Mesendoderm (in vitro differentiated cells): ENCODE measurements around the gene ASF1A.

Source experiments
- DNase-seq: peaks from one replicate; pipeline ENCODE4 v3.0.0; 2013
- H2AK5ac ChIP-seq: 2 replicates; pipeline ENCODE4 v1.6.1; 2013; ENCODE audit warnings: low read length, inconsistent platforms
- H2BK120ac ChIP-seq: 2 replicates; pipeline ENCODE4 v1.6.1; 2013; ENCODE audit warnings: low read depth, mild to moderate bottlenecking, low read length, moderate library complexity, mixed read lengths
- H2BK15ac ChIP-seq: replicated peaks from 2 replicates; pipeline ENCODE4 v1.6.1; 2013; ENCODE audit warnings: low read depth, mild to moderate bottlenecking, moderate library complexity
- H2BK5ac ChIP-seq: 2 replicates; pipeline ENCODE4 v1.6.1; 2013; ENCODE audit warnings: low read length, inconsistent platforms
- H3K18ac ChIP-seq: 2 replicates; pipeline ENCODE4 v1.6.1; 2013; ENCODE audit warnings: mild to moderate bottlenecking, low read length, mixed read lengths
- H3K23ac ChIP-seq: one replicate; pipeline ENCODE4 v1.6.1; 2013; ENCODE audit warnings: low read length
- H3K27ac ChIP-seq: 2 replicates; pipeline ENCODE4 v1.5.1; 2013; ENCODE audit warnings: low read depth, mild to moderate bottlenecking, inconsistent platforms, low read length, moderate library complexity
- H3K27me3 ChIP-seq: 2 replicates; pipeline ENCODE4 v1.6.1; 2013; ENCODE audit warnings: low read length, control low read depth, mild to moderate bottlenecking, inconsistent platforms; ENCODE audit not compliant: insufficient read depth, poor library complexity
- H3K36me3 ChIP-seq: 2 replicates; pipeline ENCODE4 v1.6.1; 2013; ENCODE audit warnings: low read length, inconsistent platforms; ENCODE audit not compliant: control insufficient read depth, insufficient read depth
- H3K4ac ChIP-seq: one replicate; pipeline ENCODE4 v1.6.1; 2013; ENCODE audit warnings: low read depth, mild to moderate bottlenecking, low read length, moderate library complexity
- H3K4me1 ChIP-seq: 2 replicates; pipeline ENCODE4 v1.6.1; 2013; ENCODE audit warnings: low read depth, low read length, inconsistent platforms; ENCODE audit not compliant: control insufficient read depth
- H3K4me2 ChIP-seq: 2 replicates; pipeline ENCODE4 v1.6.1; 2013; ENCODE audit warnings: low read length
- H3K4me3 ChIP-seq: 2 replicates; pipeline ENCODE4 v1.5.1; 2013; ENCODE audit warnings: mild to moderate bottlenecking, low read length
- H3K56ac ChIP-seq: one replicate; pipeline ENCODE4 v1.6.1; 2013; ENCODE audit warnings: low read length
- H3K79me1 ChIP-seq: 2 replicates; pipeline ENCODE4 v1.6.1; 2013; ENCODE audit warnings: low read length, inconsistent platforms
- H3K79me2 ChIP-seq: 2 replicates; pipeline ENCODE4 v1.6.1; 2013; ENCODE audit warnings: mild to moderate bottlenecking, low read length; ENCODE audit not compliant: control insufficient read depth, insufficient read depth
- H3K9ac ChIP-seq: 2 replicates; pipeline ENCODE4 v1.6.1; 2013; ENCODE audit warnings: low read length, inconsistent platforms
- H4K5ac ChIP-seq: one replicate; pipeline ENCODE4 v1.6.1; 2013; ENCODE audit warnings: low read length
- H4K8ac ChIP-seq: one replicate; pipeline ENCODE4 v1.6.1; 2013; ENCODE audit warnings: low read depth, mild to moderate bottlenecking, control low read depth, low read length, moderate library complexity
- WGBS: extraction: QIAGEN DNeasy Blood & Tissue Kit; methylation state at CpG from one replicate; pipeline ENCODE4 v1.1.7; 2013; ENCODE audit warnings: low lambda C conversion rate, missing lambda C conversion rate; ENCODE audit not compliant: insufficient coverage; ENCODE audit errors: extremely low coverage; 5-methylcytosine and 5-hydroxymethylcytosine counted together

ASF1A gene

DNA sequence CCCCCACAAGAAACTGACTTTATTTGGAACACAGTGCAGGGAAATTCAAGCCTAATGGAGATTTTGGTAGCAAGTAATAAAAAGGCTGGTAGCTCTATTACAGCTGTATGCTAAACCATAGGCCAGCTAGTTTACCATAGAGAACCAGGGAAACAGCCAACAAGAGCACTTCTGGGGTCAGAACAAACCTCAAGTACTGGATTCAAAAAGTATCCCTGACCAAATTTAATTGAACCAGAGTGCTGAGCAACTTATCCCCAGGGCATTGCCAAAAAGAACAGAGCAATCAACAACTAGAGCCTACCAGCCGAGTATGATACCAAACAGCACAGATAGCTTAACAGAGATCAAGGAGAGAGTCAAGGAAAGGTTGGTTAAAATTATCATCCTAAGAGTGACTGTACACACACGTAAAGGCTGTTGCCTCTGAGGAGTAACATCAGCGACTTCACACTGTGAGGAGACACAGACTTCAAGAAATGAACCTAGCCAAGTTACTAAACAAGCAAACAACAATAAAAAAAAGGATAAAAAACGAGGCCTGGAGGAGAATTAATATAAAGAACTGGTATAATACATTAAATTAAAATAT lies 11.5 kb upstream of the ASF1A start:
- Histone ChIP-seq H4K5ac (no peak overlapping the region), H3K56ac (no peak overlapping the region), H3K79me2 (no peaks in the 10 kb centered on the region), H3K4me1 (peaks cover 3% of the 10 kb centered on the region), H3K27ac (no peak overlapping the region), H3K4ac (no peak overlapping the region), H2BK15ac (no peak overlapping the region), H2AK5ac (no peak overlapping the region), H3K27me3 (no peaks in the 10 kb centered on the region), H3K23ac (no peak overlapping the region), H3K9ac (no peak overlapping the region), H2BK5ac (no peak overlapping the region), H2BK120ac (no peak overlapping the region), H3K79me1 (peaks cover 2% of the 10 kb centered on the region), H3K36me3 (no peaks in the 10 kb centered on the region), H3K4me3 (no peak overlapping the region), H3K4me2 (no peak overlapping the region), H4K8ac (peak overlapping the region; percentile 39), H3K18ac (peak overlapping the region; percentile 62)
- no CpG with 5 or more reads among the region's 4 CpGs for WGBS
- no peak for DNase-seq

DNA sequence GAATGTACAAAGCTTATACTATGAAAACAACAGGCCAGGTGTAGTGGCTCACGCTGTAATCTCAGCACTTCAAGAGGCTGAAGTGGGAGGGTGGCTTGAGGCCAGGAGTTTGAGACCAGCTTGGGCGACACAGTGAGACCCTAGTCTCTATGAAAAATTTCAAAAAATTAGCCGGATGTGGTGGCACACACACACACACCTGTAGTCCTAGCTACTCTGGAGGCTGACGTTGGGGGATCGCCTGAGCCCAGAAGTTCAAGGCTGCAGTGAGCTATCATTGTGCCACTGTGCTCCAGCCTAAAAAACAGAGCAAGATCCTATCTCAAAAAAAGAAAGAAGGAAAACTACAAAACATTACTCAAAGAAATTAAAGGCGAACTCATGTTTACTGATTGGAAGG lies 7.3 kb upstream of the ASF1A start:
- Histone ChIP-seq H3K56ac (no peak overlapping the region), H2BK120ac (no peak overlapping the region), H3K36me3 (no peaks in the 10 kb centered on the region), H3K79me1 (peaks cover 4% of the 10 kb centered on the region), H2BK5ac (no peak overlapping the region), H3K27me3 (no peaks in the 10 kb centered on the region), H3K9ac (no peak overlapping the region), H3K23ac (no peak overlapping the region), H3K4me2 (no peak overlapping the region), H3K79me2 (no peaks in the 10 kb centered on the region), H3K18ac (no peak overlapping the region), H2BK15ac (no peak overlapping the region), H3K27ac (no peak overlapping the region), H4K8ac (no peak overlapping the region), H3K4ac (no peak overlapping the region), H3K4me3 (no peak overlapping the region), H3K4me1 (peaks cover 6% of the 10 kb centered on the region), H4K5ac (no peak overlapping the region), H2AK5ac (no peak overlapping the region)
- whole genome bisulfite sequencing: no CpG with 5 or more reads among the region's 6 CpGs
- no peak for DNase-seq

DNA sequence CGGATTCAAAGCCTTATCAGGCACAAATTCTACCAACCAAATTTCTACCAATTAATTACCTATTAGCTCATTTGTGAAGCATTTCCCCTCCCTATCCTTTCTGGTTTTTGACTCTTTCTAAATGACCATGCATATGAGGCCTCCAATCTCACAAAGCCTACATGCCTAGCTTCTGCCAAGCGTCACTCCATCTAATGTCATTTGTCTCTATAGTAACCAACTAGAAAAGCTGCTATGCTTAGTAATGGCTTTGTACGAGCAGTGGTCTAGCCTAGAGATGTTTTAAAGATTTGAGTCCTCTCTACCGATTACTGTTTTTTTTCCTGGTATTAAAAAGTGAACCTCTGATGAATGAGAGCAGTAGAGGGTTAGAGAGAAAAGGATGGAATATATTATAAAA lies 4.8 kb upstream of the ASF1A start:
- no peak overlapping the region for H2BK5ac ChIP-seq
- H3K4ac ChIP-seq: no peak overlapping the region
- no peaks in the 10 kb centered on the region for H3K27me3 ChIP-seq
- H3K27ac ChIP-seq: no peak overlapping the region
- H3K79me2 ChIP-seq: no peaks in the 10 kb centered on the region
- no peak overlapping the region for H3K56ac ChIP-seq
- no peak overlapping the region for H2BK120ac ChIP-seq
- H3K23ac ChIP-seq: no peak overlapping the region
- H3K4me2 ChIP-seq: no peak overlapping the region
- peaks cover 6% of the 10 kb centered on the region for H3K4me1 ChIP-seq
- no peak overlapping the region for H4K8ac ChIP-seq
- no peak overlapping the region for H3K18ac ChIP-seq
- DNase-seq: no peak
- no peak overlapping the region for H2AK5ac ChIP-seq
- H2BK15ac ChIP-seq: no peak overlapping the region
- WGBS: no CpG with 5 or more reads among the region's 4 CpGs
- peaks cover 2% of the 10 kb centered on the region for H3K79me1 ChIP-seq
- H3K4me3 ChIP-seq: no peak overlapping the region
- no peaks in the 10 kb centered on the region for H3K36me3 ChIP-seq
- no peak overlapping the region for H4K5ac ChIP-seq
- no peak overlapping the region for H3K9ac ChIP-seq

DNA sequence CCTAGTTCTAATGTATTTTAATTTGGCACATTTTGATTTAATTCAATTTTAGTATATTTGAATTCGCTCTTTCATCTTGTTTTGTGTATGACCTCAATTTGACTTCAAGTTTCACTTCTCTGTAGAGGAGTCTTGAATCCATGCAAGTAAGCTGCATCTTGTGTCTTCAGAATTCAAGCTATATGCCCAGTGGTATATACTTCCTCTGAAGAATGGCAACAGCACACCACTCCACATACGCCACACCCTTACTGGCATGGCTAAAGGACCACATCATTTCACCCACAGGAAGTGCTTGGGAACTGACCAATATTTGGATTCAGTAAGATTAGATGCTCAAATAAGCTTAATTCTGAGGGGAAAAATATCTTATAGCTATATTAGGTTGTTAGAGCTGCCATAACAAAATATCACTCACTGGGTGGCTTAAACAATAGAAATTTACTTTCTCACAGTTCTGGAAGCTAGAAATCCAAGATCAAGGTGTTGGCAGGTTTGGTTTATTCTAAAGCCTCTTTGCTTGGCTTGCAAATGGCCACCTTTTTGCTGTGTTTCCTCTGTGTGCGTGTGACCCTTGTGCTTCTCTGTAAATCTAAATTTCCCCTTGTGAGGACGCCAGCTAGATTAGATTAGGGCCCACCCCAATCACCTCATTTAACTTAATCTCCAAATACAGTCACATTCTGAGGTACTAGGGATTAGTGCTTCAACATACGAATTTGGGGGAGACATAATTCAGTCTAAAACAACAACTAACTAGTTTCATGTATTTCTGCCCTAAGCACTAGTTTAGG lies 2.8 kb upstream of the ASF1A start:
- Histone ChIP-seq H2AK5ac (no peak overlapping the region), H3K4ac (no peak overlapping the region), H3K79me2 (peaks cover 13% of the 10 kb centered on the region), H2BK120ac (no peak overlapping the region), H3K18ac (peak overlapping the region; percentile 61), H2BK5ac (peak overlapping the region; percentile 26), H4K5ac (no peak overlapping the region), H4K8ac (peak overlapping the region; percentile 1), H3K4me1 (peaks cover 6% of the 10 kb centered on the region), H3K23ac (peak overlapping the region; percentile 16), H3K56ac (peak overlapping the region; percentile 50), H3K9ac (no peak overlapping the region), H3K27me3 (no peaks in the 10 kb centered on the region), H3K79me1 (peaks cover 2% of the 10 kb centered on the region), H3K4me3 (no peak overlapping the region), H3K27ac (no peak overlapping the region), H3K4me2 (no peak overlapping the region), H2BK15ac (no peak overlapping the region), H3K36me3 (no peaks in the 10 kb centered on the region)
- DNase-seq: no peak
- WGBS: no CpG with 5 or more reads among the region's 5 CpGs

DNA sequence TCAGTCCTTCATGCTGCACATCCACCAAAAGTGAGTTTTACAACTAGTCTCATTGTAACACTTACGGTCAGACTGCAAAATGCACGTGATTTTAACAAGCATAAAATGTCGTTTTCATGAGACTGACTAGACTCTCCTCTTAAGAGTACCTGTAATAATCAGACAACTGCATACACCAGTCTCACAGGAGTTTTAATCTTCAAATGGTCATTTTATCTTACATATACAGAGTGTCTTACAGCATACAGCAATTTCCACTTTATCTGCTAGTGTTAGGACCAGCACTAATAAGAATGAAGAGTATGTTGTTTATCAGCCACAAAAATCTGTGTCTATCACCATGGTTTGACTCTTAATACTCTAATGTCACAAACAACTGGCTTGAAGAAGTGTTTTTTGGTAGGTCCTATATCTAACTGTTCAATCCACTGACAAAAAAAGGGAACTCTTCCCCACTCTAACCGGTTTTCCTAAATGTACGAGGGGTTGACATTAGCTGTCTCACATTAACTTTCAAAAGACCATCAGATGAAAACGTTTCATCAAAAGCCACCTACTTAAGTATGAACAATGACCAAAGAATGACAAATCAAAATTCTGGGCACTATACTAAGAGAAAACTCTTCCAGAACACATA lies 1.5 kb upstream of the ASF1A start:
- no peaks in the 10 kb centered on the region for H3K36me3 ChIP-seq
- no peaks in the 10 kb centered on the region for H3K27me3 ChIP-seq
- H3K79me1 ChIP-seq: peaks cover 2% of the 10 kb centered on the region
- no peak overlapping the region for H3K18ac ChIP-seq
- peak overlapping the region; percentile 51 for H3K56ac ChIP-seq
- no peak overlapping the region for H4K8ac ChIP-seq
- H3K4ac ChIP-seq: no peak overlapping the region
- H3K27ac ChIP-seq: no peak overlapping the region
- H2BK120ac ChIP-seq: peak overlapping the region; percentile 38
- H2BK15ac ChIP-seq: peak overlapping the region; percentile 19
- H3K4me2 ChIP-seq: no peak overlapping the region
- H2AK5ac ChIP-seq: no peak overlapping the region
- no peak overlapping the region for H2BK5ac ChIP-seq
- no peak for DNase-seq
- H3K79me2 ChIP-seq: peaks cover 23% of the 10 kb centered on the region
- WGBS: no CpG with 5 or more reads among the region's 6 CpGs
- no peak overlapping the region for H4K5ac ChIP-seq
- no peak overlapping the region for H3K9ac ChIP-seq
- H3K4me1 ChIP-seq: peaks cover 6% of the 10 kb centered on the region
- no peak overlapping the region for H3K23ac ChIP-seq
- H3K4me3 ChIP-seq: no peak overlapping the region
